NCI-H82 treated with DMSO at 0.1 percent for 48 hours (cell line): ENCODE measurements around the gene GUCA2A.

Experiments
- DNase-seq: peaks from one replicate; lab custom pipeline; 2025; ENCODE audit not compliant: unreplicated experiment; lab: John Stamatoyannopoulos, UW

The GUCA2A gene

GRCh38 chr1:42133809-42134526, 30.6 kb downstream of the GUCA2A start:
- no peak for DNase-seq

GRCh38 chr1:42133390-42133789, 31.2 kb downstream of the GUCA2A start:
- no peak for DNase-seq

- DNase-seq, result no peak
Measured at GRCh38 chr1:42130061-42130660, 34.4 kb downstream of the GUCA2A start.

GRCh38 chr1:42128964-42129363, 35.6 kb downstream of the GUCA2A start:
- no peak for DNase-seq

- DNase-seq, result no peak
Measured at GRCh38 chr1:42128499-42128898, 36.0 kb downstream of the GUCA2A start.

- no peak for DNase-seq
Measured at GRCh38 chr1:42127767-42128166, 36.8 kb downstream of the GUCA2A start.

- DNase-seq, result no peak
Measured at GRCh38 chr1:42125552-42125951, 39.0 kb downstream of the GUCA2A start.

- no peak for DNase-seq
Measured at GRCh38 chr1:42122408-42122807, 42.1 kb downstream of the GUCA2A start.

- DNase-seq, result no peak
Measured at GRCh38 chr1:42118125-42118524, 46.4 kb downstream of the GUCA2A start.

GRCh38 chr1:42117214-42117613, 47.3 kb downstream of the GUCA2A start:
- no peak for DNase-seq

- DNase-seq, result no peak
Measured at GRCh38 chr1:42114229-42114628, 50.3 kb downstream of the GUCA2A start.
